ENCODE measurements around the gene RNF169. TPM values are rescaled to one million over a fixed set of nuclear protein-coding genes. Genes with fewer than 3 reads are reported as not detected.

RNF169 gene
- total RNA-seq, 1 donor: 32.6 TPM

GRCh38 chr11:74783241-74783871 lies 34.7 kb downstream of the RNF169 start:
- DNase-seq (ENCODE audit: insufficient read length, low spot score, missing footprints): peak; percentile 90
- Histone ChIP-seq H3K27ac (ENCODE audit: low read depth, low read length) (peak overlapping the region; percentile 54), H4K20me1 (ENCODE audit: insufficient read depth, low read length) (peaks cover 42% of the 10 kb centered on the region), H3K4me1 (ENCODE audit: insufficient read depth, low read length) (peaks cover 34% of the 10 kb centered on the region), H3K27me3 (ENCODE audit: insufficient read depth, low read length) (no peaks in the 10 kb centered on the region), H3K4me2 (ENCODE audit: insufficient read depth, low read length) (peak overlapping the region; percentile 75), H3K79me2 (ENCODE audit: insufficient read depth, low read length) (peaks cover 93% of the 10 kb centered on the region), H3K9me3 (ENCODE audit: low read depth, low read length) (no peaks in the 10 kb centered on the region), H2AFZ (ENCODE audit: low read length) (no peak overlapping the region), H3K4me3 (ENCODE audit: insufficient read depth, low read length) (no peak overlapping the region), H3K36me3 (ENCODE audit: insufficient read depth, low read length) (no peaks in the 10 kb centered on the region)
- no peak for TF ChIP-seq CTCF (IDR thresholded peaks at IDR 0.05; ENCODE audit: extremely low read depth, low read depth, low read length)

- Histone ChIP-seq H3K4me3 (ENCODE audit: insufficient read depth, low read length) (no peak overlapping the region), H3K79me2 (ENCODE audit: insufficient read depth, low read length) (peaks cover 93% of the 10 kb centered on the region), H3K36me3 (ENCODE audit: insufficient read depth, low read length) (no peaks in the 10 kb centered on the region), H3K27me3 (ENCODE audit: insufficient read depth, low read length) (no peaks in the 10 kb centered on the region), H2AFZ (ENCODE audit: low read length) (no peak overlapping the region), H4K20me1 (ENCODE audit: insufficient read depth, low read length) (peaks cover 37% of the 10 kb centered on the region), H3K4me2 (ENCODE audit: insufficient read depth, low read length) (no peak overlapping the region), H3K9me3 (ENCODE audit: low read depth, low read length) (no peaks in the 10 kb centered on the region), H3K27ac (ENCODE audit: low read depth, low read length) (peak overlapping the region; percentile 54), H3K4me1 (ENCODE audit: insufficient read depth, low read length) (peaks cover 34% of the 10 kb centered on the region)
- TF ChIP-seq CTCF (IDR thresholded peaks at IDR 0.05; ENCODE audit: extremely low read depth, low read depth, low read length): no peak
- no peak for DNase-seq (ENCODE audit: insufficient read length, low spot score, missing footprints)
These were observed 35.6 kb downstream of the RNF169 start for GRCh38 chr11:74784234-74784633.

GRCh38 chr11:74784726-74785125 lies 36.1 kb downstream of the RNF169 start:
- Histone ChIP-seq H3K27ac (ENCODE audit: low read depth, low read length) (peak overlapping the region; percentile 54), H2AFZ (ENCODE audit: low read length) (no peak overlapping the region), H3K36me3 (ENCODE audit: insufficient read depth, low read length) (peaks cover 2% of the 10 kb centered on the region), H3K4me2 (ENCODE audit: insufficient read depth, low read length) (no peak overlapping the region), H3K4me1 (ENCODE audit: insufficient read depth, low read length) (peaks cover 34% of the 10 kb centered on the region), H3K79me2 (ENCODE audit: insufficient read depth, low read length) (peaks cover 92% of the 10 kb centered on the region), H3K9me3 (ENCODE audit: low read depth, low read length) (no peaks in the 10 kb centered on the region), H3K4me3 (ENCODE audit: insufficient read depth, low read length) (no peak overlapping the region), H3K27me3 (ENCODE audit: insufficient read depth, low read length) (no peaks in the 10 kb centered on the region), H4K20me1 (ENCODE audit: insufficient read depth, low read length) (peaks cover 35% of the 10 kb centered on the region)
- no peak for DNase-seq (ENCODE audit: insufficient read length, low spot score, missing footprints)
- TF ChIP-seq CTCF (IDR thresholded peaks at IDR 0.05; ENCODE audit: extremely low read depth, low read depth, low read length): no peak

- no peak overlapping the region for H2AFZ ChIP-seq (ENCODE audit: low read length)
- no peak for DNase-seq (ENCODE audit: insufficient read length, low spot score, missing footprints)
- H3K9me3 ChIP-seq (ENCODE audit: low read depth, low read length): no peaks in the 10 kb centered on the region
- H3K4me2 ChIP-seq (ENCODE audit: insufficient read depth, low read length): no peak overlapping the region
- H3K4me1 ChIP-seq (ENCODE audit: insufficient read depth, low read length): peaks cover 20% of the 10 kb centered on the region
- peaks cover 22% of the 10 kb centered on the region for H4K20me1 ChIP-seq (ENCODE audit: insufficient read depth, low read length)
- TF ChIP-seq CTCF (IDR thresholded peaks at IDR 0.05; ENCODE audit: extremely low read depth, low read depth, low read length): no peak
- H3K27me3 ChIP-seq (ENCODE audit: insufficient read depth, low read length): no peaks in the 10 kb centered on the region
- H3K27ac ChIP-seq (ENCODE audit: low read depth, low read length): no peak overlapping the region
- H3K4me3 ChIP-seq (ENCODE audit: insufficient read depth, low read length): no peak overlapping the region
- H3K36me3 ChIP-seq (ENCODE audit: insufficient read depth, low read length): peaks cover 20% of the 10 kb centered on the region
- peaks cover 91% of the 10 kb centered on the region for H3K79me2 ChIP-seq (ENCODE audit: insufficient read depth, low read length)
These were observed 37.9 kb downstream of the RNF169 start for GRCh38 chr11:74786574-74786973.

Data from osteoblast (primary cell).